ENCODE data around the gene LAMB3. TPM values are rescaled to one million over a fixed set of nuclear protein-coding genes. Genes with fewer than 3 reads are reported as not detected.
A peak's percentile ranks its signal among the peaks of the same experiment; 100 is the strongest.

The LAMB3 gene
- total RNA-seq, 1 experiment from 2014 or later = 473 TPM

- Histone ChIP-seq H2AFZ (ENCODE audit: low read length) (no peak overlapping the region), H3K27me3 (ENCODE audit: low read length) (no peaks in the 10 kb centered on the region), H4K20me1 (ENCODE audit: low read length) (no peaks in the 10 kb centered on the region), H3K9ac (ENCODE audit: low read length) (no peak overlapping the region), H3K4me1 (ENCODE audit: insufficient read depth, low read length) (peaks cover 38% of the 10 kb centered on the region), H3K9me2 (replicated peaks; ENCODE audit: low read length) (no peaks in the 10 kb centered on the region), H3K4me2 (ENCODE audit: low read length) (peak overlapping the region; percentile 29; the same call in 1 of the 2 replicates), H3K79me2 (ENCODE audit: low read length) (no peaks in the 10 kb centered on the region), H3K9me3 (ENCODE audit: low read length) (no peaks in the 10 kb centered on the region), H3F3A (ENCODE audit: low read length, unreplicated experiment) (no peaks in the 10 kb centered on the region), H3K36me3 (ENCODE audit: low read depth, low read length) (no peaks in the 10 kb centered on the region), H3K4me3 (ENCODE audit: low read length) (no peak overlapping the region), H3K27ac (ENCODE audit: low read length) (no peak overlapping the region)
- intact Hi-C loops (cut with micrococcal nuclease) = loop anchor here (1.0 to 2.0 kb wide), 5 partner anchors 17 to 91 kb away; no protein-coding TSS in a partner anchor
- TF ChIP-seq EZH2phosphoT487 (IDR thresholded peaks at IDR 0.05; ENCODE audit: borderline replicate concordance, low read length) = no peak
- TF ChIP-seq EZH2 (IDR thresholded peaks at IDR 0.05; ENCODE audit: low read length, unreplicated experiment) = no peak
- TF ChIP-seq CTCF (conservative IDR thresholded peaks at IDR 0.05; ENCODE audit: low read depth, low read length) = peak; percentile 94
- CTCF ChIA-PET = interaction anchor here (0.8 to 1.0 kb wide), 2 partner anchors 25 to 394 kb away, joined by 3 read pairs; no protein-coding TSS in a partner anchor
- ATAC-seq (peak; percentile 86), DNase-seq (peak; percentile 78)
- POLR2A ChIA-PET (ENCODE audit: unreplicated experiment) = no interaction called here
- no TSS peak for BruUV-seq (replicated peaks)
These were observed 50.2 kb downstream of the LAMB3 start for GRCh38 chr1:209601809-209602657.

GRCh38 chr1:209600541-209600940, 51.7 kb downstream of the LAMB3 start:
- Histone ChIP-seq H3K79me2 (ENCODE audit: low read length) (no peaks in the 10 kb centered on the region), H3K9me3 (ENCODE audit: low read length) (no peaks in the 10 kb centered on the region), H3K27ac (ENCODE audit: low read length) (0 out of 2 replicates have a peak overlapping the region, but pooled peaks have one; percentile 4), H3K27me3 (ENCODE audit: low read length) (no peaks in the 10 kb centered on the region), H3F3A (ENCODE audit: low read length, unreplicated experiment) (no peaks in the 10 kb centered on the region), H4K20me1 (ENCODE audit: low read length) (no peaks in the 10 kb centered on the region), H3K9ac (ENCODE audit: low read length) (no peak overlapping the region), H3K4me1 (ENCODE audit: insufficient read depth, low read length) (peaks cover 36% of the 10 kb centered on the region), H3K4me2 (ENCODE audit: low read length) (peak overlapping the region; percentile 15; the same call in 1 of the 2 replicates), H3K36me3 (ENCODE audit: low read depth, low read length) (no peaks in the 10 kb centered on the region), H3K4me3 (ENCODE audit: low read length) (no peak overlapping the region), H2AFZ (ENCODE audit: low read length) (no peak overlapping the region), H3K9me2 (replicated peaks; ENCODE audit: low read length) (no peaks in the 10 kb centered on the region)
- CTCF ChIA-PET = interaction anchor here (0.7 to 1.0 kb wide), 2 partner anchors 12 to 231 kb away, joined by 3 to 4 read pairs; no protein-coding TSS in a partner anchor
- intact Hi-C loops (cut with micrococcal nuclease) = no loop called here
- DNase-seq (peak; percentile 91), ATAC-seq (peak; percentile 82)
- BruUV-seq (replicated peaks) = no TSS peak
- TF ChIP-seq CTCF (conservative IDR thresholded peaks at IDR 0.05; ENCODE audit: low read depth, low read length) = no peak
- POLR2A ChIA-PET (ENCODE audit: unreplicated experiment) = no interaction called here

- Histone ChIP-seq H4K20me1 (ENCODE audit: low read length) (no peaks in the 10 kb centered on the region), H3K9me3 (ENCODE audit: low read length) (no peaks in the 10 kb centered on the region), H3K27me3 (ENCODE audit: low read length) (no peaks in the 10 kb centered on the region), H2AFZ (ENCODE audit: low read length) (no peak overlapping the region), H3K4me2 (ENCODE audit: low read length) (no peak overlapping the region), H3K9me2 (replicated peaks; ENCODE audit: low read length) (no peaks in the 10 kb centered on the region), H3K79me2 (ENCODE audit: low read length) (no peaks in the 10 kb centered on the region), H3K36me3 (ENCODE audit: low read depth, low read length) (no peaks in the 10 kb centered on the region), H3K4me3 (ENCODE audit: low read length) (no peak overlapping the region), H3K4me1 (ENCODE audit: insufficient read depth, low read length) (peaks cover 49% of the 10 kb centered on the region), H3K9ac (ENCODE audit: low read length) (no peak overlapping the region), H3K27ac (ENCODE audit: low read length) (no peak overlapping the region), H3F3A (ENCODE audit: low read length, unreplicated experiment) (no peaks in the 10 kb centered on the region)
- no peak for TF ChIP-seq EZH2 (IDR thresholded peaks at IDR 0.05; ENCODE audit: low read length, unreplicated experiment)
- CTCF ChIA-PET = no interaction called here
- no peak for DNase-seq
- POLR2A ChIA-PET (ENCODE audit: unreplicated experiment) = no interaction called here
- no TSS peak for BruUV-seq (replicated peaks)
- no peak for ATAC-seq
- intact Hi-C loops (cut with micrococcal nuclease) = no loop called here
These were observed 54.0 kb downstream of the LAMB3 start for GRCh38 chr1:209598227-209598626.

Measured in PC-3 (cell line).